ENCODE measurements around the gene IFNA8. TPM values are rescaled to one million over a fixed set of nuclear protein-coding genes. Genes with fewer than 3 reads are reported as not detected.

Gene IFNA8
- polyA plus RNA-seq, 1 donor, result not detected

GRCh38 chr9:21395778-21396717, 12.9 kb upstream of the IFNA8 start:
- peak in 1 of 2 donors; percentile 39 for DNase-seq
- peak overlapping the region; percentile 35 for H3K4me3 ChIP-seq (ENCODE audit: low read length)
- no peak overlapping the region for H3K27ac ChIP-seq (ENCODE audit: low read length)
- no CpG with 5 or more reads among the region's 40 CpGs for WGBS (ENCODE audit: insufficient coverage, low lambda C conversion rate)
- peaks cover 38% of the 10 kb centered on the region for H3K27me3 ChIP-seq (ENCODE audit: control insufficient read depth, insufficient read depth, low read length)
- no peaks in the 10 kb centered on the region for H3K9me3 ChIP-seq (ENCODE audit: control insufficient read depth, low read depth, low read length)
- no peaks in the 10 kb centered on the region for H3K4me1 ChIP-seq (ENCODE audit: control insufficient read depth, insufficient read depth, low read length)
- no peaks in the 10 kb centered on the region for H3K36me3 ChIP-seq (ENCODE audit: control insufficient read depth, insufficient read depth, low read length)

GRCh38 chr9:21398955-21399489, 9.9 kb upstream of the IFNA8 start:
- WGBS (ENCODE audit: insufficient coverage, low lambda C conversion rate), result 100% methylated on average over 2 of the region's 5 CpGs
- no peaks in the 10 kb centered on the region for H3K4me1 ChIP-seq (ENCODE audit: control insufficient read depth, insufficient read depth, low read length)
- no peak for DNase-seq
- no peak overlapping the region for H3K27ac ChIP-seq (ENCODE audit: low read length)
- no peaks in the 10 kb centered on the region for H3K36me3 ChIP-seq (ENCODE audit: control insufficient read depth, insufficient read depth, low read length)
- H3K27me3 ChIP-seq (ENCODE audit: control insufficient read depth, insufficient read depth, low read length), result peaks cover 52% of the 10 kb centered on the region
- no peak overlapping the region for H3K4me3 ChIP-seq (ENCODE audit: low read length)
- peaks cover 3% of the 10 kb centered on the region for H3K9me3 ChIP-seq (ENCODE audit: control insufficient read depth, low read depth, low read length)

- H3K4me1 ChIP-seq (ENCODE audit: control insufficient read depth, insufficient read depth, low read length), result no peaks in the 10 kb centered on the region
- WGBS (ENCODE audit: insufficient coverage, low lambda C conversion rate), result no CpG with 5 or more reads among the region's 3 CpGs
- no peak overlapping the region for H3K4me3 ChIP-seq (ENCODE audit: low read length)
- no peak overlapping the region for H3K27ac ChIP-seq (ENCODE audit: low read length)
- H3K27me3 ChIP-seq (ENCODE audit: control insufficient read depth, insufficient read depth, low read length), result peaks cover 53% of the 10 kb centered on the region
- no peak for DNase-seq
- no peaks in the 10 kb centered on the region for H3K36me3 ChIP-seq (ENCODE audit: control insufficient read depth, insufficient read depth, low read length)
- peaks cover 3% of the 10 kb centered on the region for H3K9me3 ChIP-seq (ENCODE audit: control insufficient read depth, low read depth, low read length)
Observed at GRCh38 chr9:21399956-21400355, 9.0 kb upstream of the IFNA8 start.

- peak overlapping the region; percentile 6 for H3K4me3 ChIP-seq (ENCODE audit: low read length)
- no peak for DNase-seq
- peaks cover 39% of the 10 kb centered on the region for H3K27me3 ChIP-seq (ENCODE audit: control insufficient read depth, insufficient read depth, low read length)
Observed at GRCh38 chr9:21402386-21403251, 6.3 kb upstream of the IFNA8 start.

GRCh38 chr9:21404146-21404545, 4.8 kb upstream of the IFNA8 start:
- WGBS (ENCODE audit: insufficient coverage, low lambda C conversion rate), result no CpG with 5 or more reads among the region's 3 CpGs
- Histone ChIP-seq H3K4me1 (ENCODE audit: control insufficient read depth, insufficient read depth, low read length) (no peaks in the 10 kb centered on the region), H3K27ac (ENCODE audit: low read length) (no peak overlapping the region), H3K4me3 (ENCODE audit: low read length) (no peak overlapping the region), H3K36me3 (ENCODE audit: control insufficient read depth, insufficient read depth, low read length) (no peaks in the 10 kb centered on the region), H3K27me3 (ENCODE audit: control insufficient read depth, insufficient read depth, low read length) (peaks cover 32% of the 10 kb centered on the region), H3K9me3 (ENCODE audit: control insufficient read depth, low read depth, low read length) (peaks cover 3% of the 10 kb centered on the region)
- no peak for DNase-seq

More at GRCh38 chr9:21402386-21403251, 6.3 kb upstream of the IFNA8 start:
- Histone ChIP-seq H3K36me3 (ENCODE audit: control insufficient read depth, insufficient read depth, low read length) (no peaks in the 10 kb centered on the region), H3K27ac (ENCODE audit: low read length) (no peak overlapping the region), H3K9me3 (ENCODE audit: control insufficient read depth, low read depth, low read length) (peaks cover 3% of the 10 kb centered on the region), H3K4me1 (ENCODE audit: control insufficient read depth, insufficient read depth, low read length) (no peaks in the 10 kb centered on the region)
- no CpG with 5 or more reads among the region's 53 CpGs for WGBS (ENCODE audit: insufficient coverage, low lambda C conversion rate)

- no peak overlapping the region for H3K4me3 ChIP-seq (ENCODE audit: low read length)
- H3K27ac ChIP-seq (ENCODE audit: low read length), result no peak overlapping the region
- no peaks in the 10 kb centered on the region for H3K9me3 ChIP-seq (ENCODE audit: control insufficient read depth, low read depth, low read length)
Observed at GRCh38 chr9:21412107-21412506, 3.2 kb downstream of the IFNA8 start.

GRCh38 chr9:21413151-21413550, 4.2 kb downstream of the IFNA8 start:
- H3K27ac ChIP-seq (ENCODE audit: low read length), result no peak overlapping the region
- no peaks in the 10 kb centered on the region for H3K36me3 ChIP-seq (ENCODE audit: control insufficient read depth, insufficient read depth, low read length)
- WGBS (ENCODE audit: insufficient coverage, low lambda C conversion rate), result 72% methylated on average over 2 of the region's 4 CpGs
- no peaks in the 10 kb centered on the region for H3K9me3 ChIP-seq (ENCODE audit: control insufficient read depth, low read depth, low read length)
- H3K27me3 ChIP-seq (ENCODE audit: control insufficient read depth, insufficient read depth, low read length), result peaks cover 5% of the 10 kb centered on the region
- H3K4me1 ChIP-seq (ENCODE audit: control insufficient read depth, insufficient read depth, low read length), result no peaks in the 10 kb centered on the region
- no peak for DNase-seq
- no peak overlapping the region for H3K4me3 ChIP-seq (ENCODE audit: low read length)

More at GRCh38 chr9:21412107-21412506, 3.2 kb downstream of the IFNA8 start:
- DNase-seq, result no peak
- Histone ChIP-seq H3K27me3 (ENCODE audit: control insufficient read depth, insufficient read depth, low read length) (peaks cover 5% of the 10 kb centered on the region), H3K36me3 (ENCODE audit: control insufficient read depth, insufficient read depth, low read length) (no peaks in the 10 kb centered on the region), H3K4me1 (ENCODE audit: control insufficient read depth, insufficient read depth, low read length) (no peaks in the 10 kb centered on the region)

GRCh38 chr9:21413624-21414023, 4.7 kb downstream of the IFNA8 start:
- H3K36me3 ChIP-seq (ENCODE audit: control insufficient read depth, insufficient read depth, low read length), result no peaks in the 10 kb centered on the region
- no peak overlapping the region for H3K4me3 ChIP-seq (ENCODE audit: low read length)
- H3K9me3 ChIP-seq (ENCODE audit: control insufficient read depth, low read depth, low read length), result no peaks in the 10 kb centered on the region
- no CpG with 5 or more reads among the region's 5 CpGs for WGBS (ENCODE audit: insufficient coverage, low lambda C conversion rate)
- H3K27me3 ChIP-seq (ENCODE audit: control insufficient read depth, insufficient read depth, low read length), result peaks cover 5% of the 10 kb centered on the region
- DNase-seq, result no peak
- H3K27ac ChIP-seq (ENCODE audit: low read length), result no peak overlapping the region
- H3K4me1 ChIP-seq (ENCODE audit: control insufficient read depth, insufficient read depth, low read length), result no peaks in the 10 kb centered on the region

- Histone ChIP-seq H3K36me3 (ENCODE audit: control insufficient read depth, insufficient read depth, low read length) (no peaks in the 10 kb centered on the region), H3K4me3 (ENCODE audit: low read length) (no peak overlapping the region), H3K4me1 (ENCODE audit: control insufficient read depth, insufficient read depth, low read length) (no peaks in the 10 kb centered on the region), H3K9me3 (ENCODE audit: control insufficient read depth, low read depth, low read length) (no peaks in the 10 kb centered on the region), H3K27ac (ENCODE audit: low read length) (no peak overlapping the region), H3K27me3 (ENCODE audit: control insufficient read depth, insufficient read depth, low read length) (peaks cover 5% of the 10 kb centered on the region)
- DNase-seq, result no peak
- WGBS (ENCODE audit: insufficient coverage, low lambda C conversion rate), result no CpG with 5 or more reads among the region's 2 CpGs
Observed at GRCh38 chr9:21414220-21414940, 5.5 kb downstream of the IFNA8 start.
